Esophagus squamous epithelium (tissue), 4 donors: ENCODE measurements around the gene KCTD20.
"Not testable (repeated sequence)": the region's sequence is repeated elsewhere in the genome, so short reads cannot be mapped to it uniquely, and the experiment has no call there.

Source experiments
- CTCF ChIP-seq, 6 experiments: fragments of 450-650 bp in 4 of 6; fragments of 200-600 bp in 2 of 6; sonication (generic) in 2 of 6; IDR thresholded peaks; one replicate each; pipeline ENCODE4 v1.5.1; 2016 to 2019; ENCODE audit warnings: antibody characterized with exemption in 6 of 6, mild to moderate bottlenecking in 4 of 6, moderate library complexity in 4 of 6
- POLR2A ChIP-seq, 4 donors: fragments of 450-650 bp; IDR thresholded peaks; one replicate each; pipeline ENCODE4 v1.6.1; 2017; ENCODE audit warnings: antibody characterized with exemption in 4 of 4, mild to moderate bottlenecking in 4 of 4, moderate library complexity in 3 of 4

GRCh38 chr6:36409718-36410117, 33.1 kb upstream of the KCTD20 start:
- not testable (repeated sequence) for TF ChIP-seq CTCF, POLR2A (IDR thresholded peaks at IDR 0.05)
